HG02798 (cell line): ENCODE measurements around the gene CUL7.
"Not testable (repeated sequence)": the region's sequence is repeated elsewhere in the genome, so short reads cannot be mapped to it uniquely, and the experiment has no call there.

Source experiments
- ATAC-seq: cut with Tn5 transposase; IDR thresholded peaks from one replicate; pipeline ENCODE4 v1.9.1; 2021; ENCODE audit warnings: mild to moderate bottlenecking; ENCODE audit not compliant: unreplicated experiment, poor library complexity

The CUL7 gene

GRCh38 chr6:43053545-43054205, at the start of gene CUL7:
Gene CUL7 (minus strand): TSS chr6:43053851. CDS start chr6:43052788, 1,063 bp downstream.
- ATAC-seq: peak; percentile 92

- no peak for ATAC-seq
These were observed 47.8 kb upstream of the CUL7 start for GRCh38 chr6:43101497-43101896.

- ATAC-seq: no peak
These were observed 43.9 kb upstream of the CUL7 start for GRCh38 chr6:43097502-43097901.

GRCh38 chr6:43097098-43097489, 43.4 kb upstream of the CUL7 start:
- ATAC-seq: no peak

- no peak for ATAC-seq
These were observed 42.9 kb upstream of the CUL7 start for GRCh38 chr6:43096451-43097097.

- ATAC-seq: no peak
These were observed 42.3 kb upstream of the CUL7 start for GRCh38 chr6:43095939-43096338.

- ATAC-seq: no peak
These were observed 40.0 kb upstream of the CUL7 start for GRCh38 chr6:43093436-43094289.

- no peak for ATAC-seq
These were observed 39.0 kb upstream of the CUL7 start for GRCh38 chr6:43092635-43093034.

GRCh38 chr6:43091436-43091991, 37.9 kb upstream of the CUL7 start:
- ATAC-seq: no peak

GRCh38 chr6:43091020-43091419, 37.4 kb upstream of the CUL7 start:
- ATAC-seq: no peak

GRCh38 chr6:43090559-43090956, 36.9 kb upstream of the CUL7 start:
- ATAC-seq: no peak

GRCh38 chr6:43089874-43090558, 36.4 kb upstream of the CUL7 start:
- ATAC-seq: no peak

GRCh38 chr6:43089467-43089866, 35.8 kb upstream of the CUL7 start:
- ATAC-seq: no peak

GRCh38 chr6:43088654-43089056, 35.0 kb upstream of the CUL7 start:
- ATAC-seq: no peak

GRCh38 chr6:43086022-43086658, 32.5 kb upstream of the CUL7 start:
- ATAC-seq: no peak

GRCh38 chr6:43082806-43083655, 29.4 kb upstream of the CUL7 start:
- no peak for ATAC-seq

GRCh38 chr6:43081922-43082321, 28.3 kb upstream of the CUL7 start:
- ATAC-seq: not testable (repeated sequence)

GRCh38 chr6:43081043-43081442, 27.4 kb upstream of the CUL7 start:
- no peak for ATAC-seq

GRCh38 chr6:43078691-43079090, 25.0 kb upstream of the CUL7 start:
- ATAC-seq: no peak
